IMR-90 (cell line): ENCODE measurements around the gene MYO1D. TPM values are rescaled to one million over a fixed set of nuclear protein-coding genes. Genes with fewer than 3 reads are reported as not detected.

Experiments used
- ATAC-seq: fragments of 200-7000 bp; cut with Tn5 transposase; 2 replicates; pipeline ENCODE4 v1.9.1; 2020; ENCODE audit warnings: low read depth, mild to moderate bottlenecking, moderate library complexity
- BruUV-seq: library from RNA; stranded (reverse); fragments of 400-500 nt; replicated peaks from 2 replicates; lab custom pipeline; 2021; lab: Mats Ljungman, UMichigan
- CTCF ChIA-PET: fragments of 300-600 bp; formaldehyde crosslinking; extraction: SDS; loops from one replicate; lab custom pipeline; 2021; ENCODE audit warnings: antibody characterized with exemption; lab: Yijun Ruan, JAX
- POLR2A ChIA-PET: fragments of 300-600 bp; sonication (Branson Sonifier 250); formaldehyde crosslinking; loops from one replicate; lab custom pipeline; 2022; ENCODE audit warnings: antibody characterized with exemption; ENCODE audit not compliant: unreplicated experiment; lab: Charles Lee
- DNase-seq: peaks from one replicate; pipeline ENCODE4 v3.0.0; 2013
- H2AFZ ChIP-seq: replicated peaks from 2 replicates; pipeline ENCODE3; 2013; ENCODE audit warnings: low read length, mild to moderate bottlenecking; ENCODE audit not compliant: poor library complexity
- H2AK5ac ChIP-seq: 2 replicates; pipeline ENCODE4 v1.6.1; 2013; ENCODE audit warnings: low read depth, low read length, inconsistent platforms
- H2AK9ac ChIP-seq: replicated peaks from 2 replicates; pipeline ENCODE3; 2013; ENCODE audit warnings: mild to moderate bottlenecking, low read depth, low read length, moderate library complexity; ENCODE audit not compliant: poor library complexity
- H2BK120ac ChIP-seq: 2 replicates; pipeline ENCODE4 v1.6.1; 2013; ENCODE audit warnings: low read depth, low read length, inconsistent platforms
- H2BK15ac ChIP-seq: 3 replicates; pipeline ENCODE4 v1.6.1; 2013; ENCODE audit warnings: low read depth, low read length, inconsistent platforms
- H2BK20ac ChIP-seq: 2 replicates; pipeline ENCODE4 v1.6.1; 2013; ENCODE audit warnings: low read depth, mild to moderate bottlenecking, inconsistent platforms, low read length, moderate library complexity
- H2BK5ac ChIP-seq: 2 replicates; pipeline ENCODE4 v1.6.1; 2013; ENCODE audit warnings: mild to moderate bottlenecking, low read depth, low read length, inconsistent platforms; ENCODE audit not compliant: poor library complexity, severe bottlenecking
- H3K14ac ChIP-seq: replicated peaks from 2 replicates; pipeline ENCODE4 v1.6.1; 2013; ENCODE audit warnings: low read depth, low read length, inconsistent platforms
- H3K18ac ChIP-seq: 2 replicates; pipeline ENCODE4 v1.6.1; 2013; ENCODE audit warnings: low read depth, low read length, control low read depth
- H3K23ac ChIP-seq: 2 replicates; pipeline ENCODE4 v1.6.1; 2013; ENCODE audit warnings: low read depth, low read length, inconsistent platforms
- H3K27ac ChIP-seq: 2 replicates; pipeline ENCODE4 v1.5.1; 2013; ENCODE audit warnings: mild to moderate bottlenecking, control low read depth, low read length; ENCODE audit not compliant: insufficient read depth
- H3K27me3 ChIP-seq: 2 replicates; pipeline ENCODE4 v1.6.1; 2013; ENCODE audit warnings: low read length; ENCODE audit not compliant: control insufficient read depth, insufficient read depth
- H3K36me3 ChIP-seq: 2 replicates; pipeline ENCODE4 v1.6.1; 2013; ENCODE audit warnings: low read length, mixed read lengths; ENCODE audit not compliant: control insufficient read depth, insufficient read depth
- H3K4ac ChIP-seq: 2 replicates; pipeline ENCODE4 v1.6.1; 2013; ENCODE audit warnings: low read depth, low read length, inconsistent platforms
- H3K4me1 ChIP-seq: 2 replicates; pipeline ENCODE4 v1.6.1; 2013; ENCODE audit warnings: low read length, mixed read lengths; ENCODE audit not compliant: control insufficient read depth, insufficient read depth
- H3K4me2 ChIP-seq: 2 replicates; pipeline ENCODE4 v1.6.1; 2013; ENCODE audit warnings: low read depth, mild to moderate bottlenecking, control low read depth, low read length, moderate library complexity
- H3K4me3 ChIP-seq: 2 replicates; pipeline ENCODE4 v1.5.1; 2013; ENCODE audit warnings: low read depth, mild to moderate bottlenecking, control low read depth, low read length, moderate library complexity; ENCODE audit not compliant: insufficient read depth
- H3K56ac ChIP-seq: 2 replicates; pipeline ENCODE4 v1.6.1; 2013; ENCODE audit warnings: low read length, inconsistent platforms; ENCODE audit not compliant: insufficient read depth; ENCODE audit errors: extremely low read depth
- H3K79me1 ChIP-seq, 2 experiments: 2 replicates each; pipeline ENCODE4 v1.6.1; 2013; ENCODE audit warnings: low read length in 2 of 2, inconsistent platforms in 1 of 2, low read depth in 1 of 2
- H3K9ac ChIP-seq: 2 replicates; pipeline ENCODE4 v1.6.1; 2013; ENCODE audit warnings: low read depth, low read length, control low read depth
- H3K9me1 ChIP-seq: 2 replicates; pipeline ENCODE4 v1.6.1; 2013; ENCODE audit warnings: low read length, inconsistent platforms; ENCODE audit not compliant: insufficient read depth
- H3K9me3 ChIP-seq: 2 replicates; pipeline ENCODE4 v1.6.1; 2013; ENCODE audit warnings: low read length; ENCODE audit not compliant: control insufficient read depth, insufficient read depth
- H4K20me1 ChIP-seq: 2 replicates; pipeline ENCODE4 v1.6.1; 2013; ENCODE audit warnings: low read length, inconsistent platforms; ENCODE audit not compliant: insufficient read depth
- H4K5ac ChIP-seq: 2 replicates; pipeline ENCODE4 v1.6.1; 2013; ENCODE audit warnings: mild to moderate bottlenecking, low read depth, low read length, control low read depth
- H4K8ac ChIP-seq, 2 experiments: 2 replicates each; pipeline ENCODE4 v1.6.1; 2013; ENCODE audit warnings: low read depth in 2 of 2, low read length in 2 of 2, control low read depth in 1 of 2, inconsistent platforms in 1 of 2
- H4K91ac ChIP-seq: 2 replicates; pipeline ENCODE4 v1.6.1; 2013; ENCODE audit warnings: low read depth, low read length, inconsistent platforms; ENCODE audit not compliant: insufficient read depth
- BHLHE40 ChIP-seq: fragments of 150-350 bp; IDR thresholded peaks from 2 replicates; pipeline ENCODE4 v1.6.1; 2016; ENCODE audit warnings: mild to moderate bottlenecking, low read depth, low read length
- CEBPB ChIP-seq: IDR thresholded peaks from 2 replicates; pipeline ENCODE4 v1.6.1; 2012; ENCODE audit warnings: low read depth, low read length, improper control_type of control experiment
- CHD1 ChIP-seq: IDR thresholded peaks from 2 replicates; pipeline ENCODE4 v1.6.1; 2012; ENCODE audit warnings: low read depth, low read length, improper control_type of control experiment
- ELK1 ChIP-seq: fragments of 150-350 bp; IDR thresholded peaks from 2 replicates; pipeline ENCODE4 v1.6.1; 2016; ENCODE audit warnings: low read depth, mild to moderate bottlenecking, low read length, moderate library complexity, borderline replicate concordance
- FOS ChIP-seq: fragments of 150-350 bp; IDR thresholded peaks from 2 replicates; pipeline ENCODE4 v1.6.1; 2016; ENCODE audit warnings: low read depth, low read length
- MAFK ChIP-seq: IDR thresholded peaks from 2 replicates; pipeline ENCODE4 v1.6.1; 2012; ENCODE audit warnings: low read depth, low read length, improper control_type of control experiment
- MAZ ChIP-seq: IDR thresholded peaks from 2 replicates; pipeline ENCODE4 v1.6.1; 2012; ENCODE audit warnings: low read depth, mild to moderate bottlenecking, low read length, improper control_type of control experiment, moderate library complexity, borderline replicate concordance
- MXI1 ChIP-seq: IDR thresholded peaks from 2 replicates; pipeline ENCODE4 v1.6.1; 2012; ENCODE audit warnings: low read depth, mild to moderate bottlenecking, low read length, moderate library complexity, borderline replicate concordance
- NFE2L2 ChIP-seq: fragments of 150-350 bp; IDR thresholded peaks from 2 replicates; pipeline ENCODE4 v1.6.1; 2016; ENCODE audit warnings: low read depth, mild to moderate bottlenecking, low read length
- RAD21 ChIP-seq: IDR thresholded peaks from 2 replicates; pipeline ENCODE4 v1.6.1; 2012; ENCODE audit warnings: low read length, improper control_type of control experiment
- SMC3 ChIP-seq: fragments of 150-350 bp; IDR thresholded peaks from 2 replicates; pipeline ENCODE4 v1.6.1; 2016; ENCODE audit warnings: low read depth, mild to moderate bottlenecking, antibody characterized with exemption, low read length, moderate library complexity
- USF2 ChIP-seq: fragments of 150-350 bp; IDR thresholded peaks from 2 replicates; pipeline ENCODE4 v1.6.1; 2017; ENCODE audit warnings: mild to moderate bottlenecking, antibody characterized with exemption, low read length, low read depth
- whole genome bisulfite sequencing, 2 experiments: methylation state at CpG; one replicate each; pipeline versions ENCODE4 v1.1.5 to v1.1.7; 2013; ENCODE audit warnings: missing lambda C conversion rate in 2 of 2; ENCODE audit not compliant: insufficient read length in 1 of 2; ENCODE audit errors: extremely low coverage in 2 of 2; 5-methylcytosine and 5-hydroxymethylcytosine counted together
- dilution Hi-C: fragments of 300-500 bp; cut with HindIII; formaldehyde crosslinking; loops from one replicate; pipeline ENCODE4 v1.14.3; 2018; ENCODE audit warnings: low sequenced_read_pairs; ENCODE audit not compliant: unreplicated experiment
- in situ Hi-C: fragments of 300-500 bp; cut with MboI; formaldehyde crosslinking; loops from 3 replicates; pipeline ENCODE4 v1.14.3; 2019; ENCODE audit warnings: low sequenced_read_pairs, inconsistent platforms, mixed read lengths
- intact Hi-C: fragments of 100-400 bp; cut with micrococcal nuclease; formaldehyde crosslinking; loops from 2 replicates; pipeline ENCODE4 v1.10.0; 2022
- polyA plus RNA-seq, 3 experiments: library from polyadenylated mRNA; depleted of rRNA; stranded (reverse); fragments of >200 nt; gene quantifications; 2 replicates each; pipeline ENCODE4 v1.2.3, GENCODE V29; 2012; ENCODE audit warnings: low replicate concordance in 1 of 3
- total RNA-seq: library from RNA; depleted of rRNA; stranded (reverse); fragments of >200 nt; gene quantifications from 2 replicates; pipeline ENCODE4 v1.2.3, GENCODE V29; 2012

Gene MYO1D
- total and polyA plus RNA-seq, 2 of the 4 experiments (the other 2 are of a cell fraction): 0.63 to 0.90 TPM

DNA sequence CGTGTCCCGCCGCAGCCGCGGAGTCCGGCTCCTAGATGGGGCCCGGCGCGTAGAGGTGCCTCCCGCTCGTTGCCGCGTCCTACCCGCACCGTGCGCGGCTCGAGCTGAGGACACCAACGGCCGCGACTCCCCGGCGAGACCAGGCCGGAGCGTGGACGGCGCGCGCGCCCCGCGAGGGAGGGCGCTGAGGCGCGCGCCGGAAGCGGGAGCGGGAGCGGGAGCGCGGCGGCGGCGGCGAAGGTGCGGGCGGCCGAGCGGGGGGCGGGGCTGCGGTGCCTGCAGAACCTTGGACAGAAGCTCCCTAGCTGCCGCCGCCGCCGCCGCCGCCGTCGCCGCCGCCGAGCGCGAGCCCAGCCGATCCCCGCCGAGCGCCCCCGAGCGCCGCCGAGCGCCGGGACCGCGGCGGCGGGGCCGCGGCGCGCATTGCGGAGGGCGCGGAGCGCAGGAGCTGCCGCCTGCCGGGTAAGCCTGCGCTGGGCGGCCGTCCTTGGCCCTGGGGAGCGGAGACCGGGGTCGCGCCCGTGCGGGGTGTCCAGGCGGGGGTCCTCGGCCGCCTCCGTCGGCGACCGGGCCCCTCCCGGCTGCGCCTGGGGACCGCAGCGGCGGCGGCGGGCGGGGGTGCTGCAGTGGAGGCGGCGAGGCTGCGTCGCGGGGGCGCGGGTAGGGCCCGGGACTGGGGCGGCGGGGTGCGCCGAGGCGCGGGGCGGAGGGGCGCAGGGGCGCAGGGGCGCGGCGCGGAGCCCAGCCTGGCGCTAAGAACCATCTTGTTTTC lies 390.0 kb downstream of the MYO1D start, which contains the start of gene CDK5R1 (continued):
- no peak for TF ChIP-seq CHD1
- TF ChIP-seq CEBPB: no peak

- H3K27me3 ChIP-seq: no peaks in the 10 kb centered on the region
- no peak overlapping the region for H3K23ac ChIP-seq
- no peak overlapping the region for H2BK5ac ChIP-seq
- H3K9me3 ChIP-seq: no peaks in the 10 kb centered on the region
- peak overlapping the region; percentile 91 for H3K4me3 ChIP-seq
- no peak overlapping the region for H3K56ac ChIP-seq
- peak overlapping the region; percentile 70 for H2AK9ac ChIP-seq
- H2BK120ac ChIP-seq: no peak overlapping the region
- H3K14ac ChIP-seq: no peak overlapping the region
- H3K36me3 ChIP-seq: peaks cover 9% of the 10 kb centered on the region; the same call in 1 of the 2 replicates
- no TSS peak for BruUV-seq
- ATAC-seq (peak; percentile 84), DNase-seq (peak; percentile 61)
- H3K79me1 ChIP-seq: peaks cover 0 to 6% of the 10 kb centered on the region in 2 experiments; a peak in 2 of 4 replicates
- dilution Hi-C loops: no loop called here
- H3K27ac ChIP-seq: no peak overlapping the region; the same call in 1 of the 2 replicates
- peaks cover 4% of the 10 kb centered on the region; the same call in 1 of the 2 replicates for H4K20me1 ChIP-seq
- 20% methylated on average over 27 of the region's 72 CpGs; no CpG with 5 or more reads in 1 of the 2 experiments for WGBS, 2 experiments
- ChIA-PET CTCF (no interaction called here), POLR2A (interaction anchor here (0.6 kb wide), 1 partner anchor 37 kb away, joined by 3 read pairs; no protein-coding TSS in a partner anchor)
- in situ Hi-C loops: loop anchor here (25.0 kb wide), 1 partner anchor 276 kb away; no protein-coding TSS in a partner anchor
- no peak overlapping the region; the same call in 1 of the 2 replicates for H4K5ac ChIP-seq
- H3K4me2 ChIP-seq: peak overlapping the region; percentile 43; the same call in 1 of the 2 replicates
- peaks cover 5% of the 10 kb centered on the region; the same call in 1 of the 2 replicates for H3K4me1 ChIP-seq
- 0 out of 2 replicates have a peak overlapping the region, but pooled peaks have one; percentile 47 for H2AK5ac ChIP-seq
- peak overlapping the region; percentile 43 to 52; a peak in 1 of 4 replicates for H4K8ac ChIP-seq
- H2AFZ ChIP-seq: peak overlapping the region; percentile 93
- H3K9ac ChIP-seq: no peak overlapping the region
- H3K18ac ChIP-seq: no peak overlapping the region
- no peak overlapping the region for H2BK15ac ChIP-seq
- intact Hi-C loops: loop anchor here (5.0 kb wide), 1 partner anchor 171 kb away; no protein-coding TSS in a partner anchor
- H3K9me1 ChIP-seq: peaks cover 4% of the 10 kb centered on the region
- no peak overlapping the region for H2BK20ac ChIP-seq
- H4K91ac ChIP-seq: no peak overlapping the region
- no peak for TF ChIP-seq RAD21
- TF ChIP-seq USF2: peak; percentile 76
- no peak for TF ChIP-seq CEBPB
- TF ChIP-seq MXI1: no peak
- no peak for TF ChIP-seq SMC3
- TF ChIP-seq NFE2L2: no peak
- peak; percentile 36; the same call in 1 of the 2 replicates for TF ChIP-seq MAZ
- no peak for TF ChIP-seq CHD1
- peak; percentile 93 for TF ChIP-seq BHLHE40
- no peak for TF ChIP-seq MAFK
- no peak for TF ChIP-seq FOS
- TF ChIP-seq ELK1: no peak
- 0 out of 2 replicates have a peak overlapping the region, but pooled peaks have one; percentile 25 for H3K4ac ChIP-seq
Observed at GRCh38 chr17:32486111-32486700, 390.7 kb downstream of the MYO1D start.
